Activated T-helper 1 cell treated with anti-CD3 and anti-CD28 coated beads, Interleukin-12 subunit alpha, Interleukin-12 subunit beta, Interleukin-2, Interleukin-4 antibody, amounts not matched to agents 30 ng/mL and 10 ng/mL and 1 ng/mL, durations not matched to agents 14 hours and 24 hours and 36 hours (primary cell): ENCODE measurements around the gene RAB3C. TPM values are rescaled to one million over a fixed set of nuclear protein-coding genes. Genes with fewer than 3 reads are reported as not detected.

ENCODE experiments used
- DNase-seq: peaks from one replicate; pipeline ENCODE4 v3.0.0; 2021; ENCODE audit warnings: low spot score
- H3K27ac Mint-ChIP-seq: one replicate; pipeline ENCODE4 v1.8.0; 2021; ENCODE audit warnings: mild to moderate bottlenecking, mixed read lengths
- H3K27me3 Mint-ChIP-seq: one replicate; pipeline ENCODE4 v1.8.0; 2022; ENCODE audit warnings: mild to moderate bottlenecking, moderate library complexity, mixed read lengths; ENCODE audit not compliant: insufficient read depth
- H3K36me3 Mint-ChIP-seq: one replicate; pipeline ENCODE4 v1.8.0; 2021; ENCODE audit warnings: low read depth, mixed read lengths
- H3K4me1 Mint-ChIP-seq: one replicate; pipeline ENCODE4 v1.8.0; 2021; ENCODE audit warnings: low read depth, mixed read lengths
- H3K4me3 Mint-ChIP-seq: one replicate; pipeline ENCODE4 v1.8.0; 2021; ENCODE audit warnings: mild to moderate bottlenecking, moderate library complexity, mixed read lengths
- H3K9me3 Mint-ChIP-seq: one replicate; pipeline ENCODE4 v1.8.0; 2021; ENCODE audit warnings: mixed read lengths
- intact Hi-C: fragments of 100-400 bp; cut with micrococcal nuclease; formaldehyde crosslinking; loops from one replicate; pipeline ENCODE4 v1.15.1; 2024
- total RNA-seq: library from RNA; stranded (reverse); gene quantifications from 2 replicates; pipeline ENCODE4 v1.2.3, GENCODE V29; 2022

Gene RAB3C
- total RNA-seq, 1 donor from 2014 or later = not detected

GRCh38 chr5:58901271-58901670 is 318.4 kb downstream of the RAB3C start:
- H3K27me3 Mint-ChIP-seq = no peaks in the 10 kb centered on the region
- intact Hi-C loops = no loop called here
- no peaks in the 10 kb centered on the region for H3K36me3 Mint-ChIP-seq
- H3K4me3 Mint-ChIP-seq = no peak overlapping the region
- no peak for DNase-seq
- no peaks in the 10 kb centered on the region for H3K9me3 Mint-ChIP-seq
- H3K27ac Mint-ChIP-seq = no peak overlapping the region
- H3K4me1 Mint-ChIP-seq = no peaks in the 10 kb centered on the region

GRCh38 chr5:58902305-58902704 is 319.4 kb downstream of the RAB3C start:
- no peak overlapping the region for H3K4me3 Mint-ChIP-seq
- no peaks in the 10 kb centered on the region for H3K4me1 Mint-ChIP-seq
- no peaks in the 10 kb centered on the region for H3K36me3 Mint-ChIP-seq
- no peak for DNase-seq
- H3K27me3 Mint-ChIP-seq = no peaks in the 10 kb centered on the region
- peaks cover 5% of the 10 kb centered on the region for H3K9me3 Mint-ChIP-seq
- intact Hi-C loops = no loop called here
- H3K27ac Mint-ChIP-seq = no peak overlapping the region

GRCh38 chr5:58902765-58903164 is 319.9 kb downstream of the RAB3C start:
- peaks cover 6% of the 10 kb centered on the region for H3K9me3 Mint-ChIP-seq
- H3K27ac Mint-ChIP-seq = no peak overlapping the region
- no peak for DNase-seq
- intact Hi-C loops = no loop called here
- H3K4me1 Mint-ChIP-seq = no peaks in the 10 kb centered on the region
- no peak overlapping the region for H3K4me3 Mint-ChIP-seq
- H3K36me3 Mint-ChIP-seq = no peaks in the 10 kb centered on the region
- H3K27me3 Mint-ChIP-seq = no peaks in the 10 kb centered on the region

- intact Hi-C loops = no loop called here
- no peaks in the 10 kb centered on the region for H3K4me1 Mint-ChIP-seq
Observed at GRCh38 chr5:58904737-58905136, 321.9 kb downstream of the RAB3C start.

GRCh38 chr5:58905944-58906343 is 323.1 kb downstream of the RAB3C start:
- intact Hi-C loops = no loop called here

More at GRCh38 chr5:58904737-58905136, 321.9 kb downstream of the RAB3C start:
- H3K27ac Mint-ChIP-seq = no peak overlapping the region
- H3K4me3 Mint-ChIP-seq = no peak overlapping the region
- no peaks in the 10 kb centered on the region for H3K27me3 Mint-ChIP-seq
- H3K36me3 Mint-ChIP-seq = no peaks in the 10 kb centered on the region
- peaks cover 6% of the 10 kb centered on the region for H3K9me3 Mint-ChIP-seq
- no peak for DNase-seq

More at GRCh38 chr5:58905944-58906343, 323.1 kb downstream of the RAB3C start:
- Mint-ChIP-seq H3K9me3 (peaks cover 12% of the 10 kb centered on the region), H3K4me1 (peaks cover 5% of the 10 kb centered on the region), H3K27ac (no peak overlapping the region), H3K4me3 (no peak overlapping the region), H3K36me3 (peaks cover 3% of the 10 kb centered on the region), H3K27me3 (no peaks in the 10 kb centered on the region)
- DNase-seq = no peak

Other genes starting within 250 kb of the RAB3C start
- gene PLK2, start 123.0 kb upstream of the RAB3C start, total RNA-seq = 37.4 and 39.1 TPM in 2 replicates
- not detected in 2 replicates for gene GAPT, start 91.6 kb upstream of the RAB3C start, total RNA-seq